Measurements from ENCODE around the gene CRISPLD2.

The CRISPLD2 gene

DNA sequence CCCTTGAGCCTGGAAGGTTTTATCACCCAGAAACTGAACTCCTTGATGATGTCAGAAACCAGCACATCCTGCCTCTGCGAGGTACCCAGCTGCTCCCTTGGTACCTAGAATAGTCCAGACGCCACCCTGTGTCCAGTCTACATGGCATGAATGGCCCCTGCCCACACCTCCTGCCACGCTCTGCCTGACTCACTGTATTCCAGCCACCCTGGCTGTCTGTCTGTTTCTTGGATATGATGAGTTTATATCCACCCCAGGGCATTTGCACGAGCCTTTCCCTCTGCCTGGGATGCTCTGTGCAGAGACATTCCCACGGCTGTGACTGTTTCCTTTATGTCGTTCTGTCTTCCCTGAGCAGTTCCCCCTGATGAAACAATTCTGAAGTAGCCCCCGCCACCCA lies 68.7 kb downstream of the CRISPLD2 start:
- DNase-seq = no peak

DNA sequence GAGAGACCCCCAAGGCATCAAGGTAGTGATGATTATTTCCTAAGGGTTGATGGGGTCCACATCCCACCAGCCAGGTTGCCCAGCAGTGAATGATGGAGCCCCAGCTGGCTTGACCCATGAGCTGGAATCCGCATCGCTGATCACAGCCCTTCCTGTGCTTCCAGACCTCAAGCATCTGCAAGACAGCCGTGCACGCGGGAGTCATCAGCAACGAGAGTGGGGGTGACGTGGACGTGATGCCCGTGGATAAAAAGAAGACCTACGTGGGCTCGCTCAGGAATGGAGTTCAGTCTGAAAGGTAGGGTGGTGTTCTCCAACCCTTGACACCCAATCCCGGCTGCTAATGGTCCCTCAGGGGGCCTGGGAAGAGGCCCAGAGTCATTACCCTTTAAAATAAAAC lies 69.3 kb downstream of the CRISPLD2 start:
- no peak for DNase-seq

DNA sequence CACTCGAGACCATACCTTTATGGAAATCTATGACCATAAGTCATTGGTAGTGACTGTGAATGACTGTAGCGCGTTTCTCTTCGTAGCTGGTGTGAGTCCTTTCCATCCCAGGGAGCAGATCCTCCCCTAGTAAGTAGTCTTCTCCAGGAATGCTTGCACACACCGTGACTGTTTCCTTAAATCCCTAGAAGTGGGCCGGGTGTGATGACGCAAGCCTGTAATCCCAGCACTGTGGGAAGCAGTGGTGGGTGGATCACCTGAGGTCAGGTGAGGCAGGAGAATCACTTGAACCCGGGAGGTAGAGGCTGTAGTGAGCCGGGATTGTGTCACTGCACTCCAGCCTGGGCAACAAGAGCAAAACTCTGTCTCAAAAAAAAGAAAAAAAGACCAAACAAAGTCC lies 70.6 kb downstream of the CRISPLD2 start:
- DNase-seq = no peak

DNA sequence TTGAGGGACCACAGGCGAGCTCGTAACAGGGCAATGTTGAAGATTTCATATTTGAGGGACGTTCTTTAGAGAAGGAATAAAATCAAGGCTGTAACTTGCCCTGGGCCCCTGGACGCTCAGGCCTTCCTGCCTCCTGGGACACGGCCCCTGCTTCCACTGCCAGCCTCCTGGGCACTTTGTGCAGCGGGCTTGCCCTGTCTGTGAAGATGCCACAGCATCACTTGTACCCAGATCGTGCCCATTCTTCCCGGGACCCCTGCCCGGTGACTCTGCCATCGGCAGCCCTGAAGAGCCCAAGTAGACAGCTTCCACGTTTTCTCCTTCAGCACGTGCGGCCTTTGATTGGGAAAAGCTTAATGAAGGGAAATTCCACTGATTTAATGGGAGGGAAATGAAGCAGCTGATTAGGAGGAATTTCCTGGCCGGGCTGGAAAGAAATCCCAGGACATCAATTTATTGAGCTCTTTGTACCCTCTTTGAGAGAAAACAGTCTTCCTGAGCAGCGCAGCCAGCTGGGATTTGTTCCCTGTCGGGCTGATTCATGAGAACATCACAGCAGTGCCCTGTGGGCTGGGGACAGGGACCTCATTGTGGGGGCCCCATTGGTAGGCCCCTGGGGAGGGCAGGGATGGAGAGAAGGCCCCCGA lies 71.5 kb downstream of the CRISPLD2 start:
- DNase-seq = no peak

DNA sequence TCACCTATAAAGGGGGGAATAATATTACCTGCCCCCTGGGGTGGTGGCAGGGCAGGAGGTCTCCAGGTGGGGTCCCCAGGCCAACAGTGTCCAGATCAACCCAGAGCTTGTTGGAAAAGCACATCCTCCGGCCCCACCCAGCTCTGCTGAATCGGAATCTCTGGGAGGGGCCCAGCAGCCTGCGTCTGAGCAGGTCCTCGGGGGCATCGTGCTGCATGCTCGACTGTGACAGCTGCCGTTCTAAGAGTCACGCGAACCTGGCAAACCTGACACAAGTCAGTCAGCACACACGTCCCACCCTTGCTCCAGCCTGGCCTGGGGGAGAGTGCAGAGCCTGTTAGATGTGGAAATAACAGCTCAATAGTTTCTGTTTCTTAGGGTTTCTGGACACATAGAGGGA lies 72.3 kb downstream of the CRISPLD2 start:
- DNase-seq = no peak

DNA sequence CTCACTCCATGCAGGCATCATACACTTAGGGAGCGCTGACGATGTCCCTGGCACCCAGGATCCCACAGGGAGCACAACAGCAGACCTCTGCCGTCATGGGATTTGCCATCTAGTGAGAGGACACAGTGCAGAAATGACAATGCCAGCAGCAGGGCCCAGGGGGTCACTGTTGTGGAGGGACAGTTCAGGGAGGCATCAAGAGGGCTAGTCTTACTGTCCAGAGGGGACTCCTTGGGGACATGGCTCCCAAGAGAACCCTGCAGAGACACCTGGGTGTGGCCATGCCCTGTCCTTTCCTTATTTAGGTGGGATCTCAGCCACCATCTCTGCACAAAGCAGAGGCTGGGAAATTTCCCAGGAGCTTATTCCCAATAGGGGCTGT lies 73.7 kb downstream of the CRISPLD2 start:
- no peak for DNase-seq

DNA sequence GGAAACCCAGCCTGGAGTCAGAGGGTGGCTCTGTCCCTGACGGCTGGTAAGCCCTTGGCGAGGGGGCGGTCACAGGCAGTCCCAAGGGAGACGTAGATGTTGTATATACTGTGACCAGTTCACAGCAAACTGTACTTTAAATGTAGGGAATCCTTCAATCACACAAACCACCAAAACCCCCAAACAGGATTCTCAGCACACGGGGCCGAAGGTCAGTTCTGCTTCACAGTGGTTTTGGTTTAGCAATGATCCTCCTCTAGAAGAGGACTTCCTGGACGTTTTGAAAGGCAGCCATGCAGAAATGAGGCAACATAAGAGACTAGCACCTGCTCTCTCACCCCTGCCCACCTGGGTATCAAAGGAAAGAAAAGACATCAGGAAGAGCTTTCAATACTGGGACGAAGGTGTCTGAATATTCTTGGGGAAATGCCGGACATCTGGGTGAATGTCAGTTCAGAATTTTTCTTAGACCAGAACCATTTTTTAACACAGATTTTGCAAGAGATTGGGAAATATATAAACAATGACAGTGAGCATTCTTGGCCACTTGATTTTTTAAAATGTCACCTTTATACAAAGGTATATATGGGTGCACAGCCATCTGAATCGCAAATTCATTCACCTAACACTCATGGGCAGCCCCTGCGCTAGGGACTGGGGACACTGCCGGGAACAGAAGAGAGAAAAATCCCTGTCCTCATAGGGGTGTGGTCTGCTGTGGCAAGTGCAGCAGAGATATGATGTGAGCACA lies 74.2 kb downstream of the CRISPLD2 start:
- peak; percentile 71 to 74 (median 74) for DNase-seq

DNA sequence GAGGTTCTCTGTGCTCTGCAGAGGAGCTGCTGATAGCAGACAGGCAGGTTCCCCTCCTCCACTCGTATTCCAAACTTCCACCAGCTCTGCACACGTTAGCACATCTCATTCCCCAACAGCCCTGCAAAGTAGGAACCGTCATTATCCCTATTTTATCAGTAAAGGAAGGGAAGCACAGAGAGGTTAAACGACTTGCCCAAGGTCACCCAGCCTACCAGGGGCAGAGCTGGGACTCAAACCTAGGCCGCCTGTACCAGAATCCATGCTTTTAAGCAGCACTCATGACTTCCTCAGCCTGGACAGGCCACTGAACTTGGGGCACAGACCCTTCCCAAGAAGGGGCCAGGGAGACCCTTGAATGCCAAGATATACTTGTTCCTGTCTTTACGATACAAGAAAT lies 75.2 kb downstream of the CRISPLD2 start:
- no peak for DNase-seq

DNA sequence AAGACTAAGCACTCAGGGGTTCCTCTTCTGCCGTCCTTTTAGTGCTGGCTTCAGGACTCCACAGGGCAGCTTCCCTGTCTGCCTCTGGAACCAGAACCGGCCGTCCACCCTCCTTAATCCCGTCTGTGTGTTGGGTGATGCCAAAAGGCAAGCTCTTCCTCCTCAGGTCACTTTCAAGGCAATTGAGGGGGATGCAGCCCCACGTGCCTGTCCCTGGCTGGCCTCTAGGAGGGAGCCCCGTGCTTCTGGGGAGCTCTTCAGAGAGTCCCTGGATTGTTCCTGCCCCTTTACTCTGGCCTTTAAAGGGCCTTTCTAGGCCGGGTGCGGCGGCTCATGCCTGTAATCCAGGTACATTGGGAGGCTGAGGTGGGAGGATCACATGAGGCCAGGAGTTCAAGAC lies 77.1 kb downstream of the CRISPLD2 start:
- DNase-seq = no peak

DNA sequence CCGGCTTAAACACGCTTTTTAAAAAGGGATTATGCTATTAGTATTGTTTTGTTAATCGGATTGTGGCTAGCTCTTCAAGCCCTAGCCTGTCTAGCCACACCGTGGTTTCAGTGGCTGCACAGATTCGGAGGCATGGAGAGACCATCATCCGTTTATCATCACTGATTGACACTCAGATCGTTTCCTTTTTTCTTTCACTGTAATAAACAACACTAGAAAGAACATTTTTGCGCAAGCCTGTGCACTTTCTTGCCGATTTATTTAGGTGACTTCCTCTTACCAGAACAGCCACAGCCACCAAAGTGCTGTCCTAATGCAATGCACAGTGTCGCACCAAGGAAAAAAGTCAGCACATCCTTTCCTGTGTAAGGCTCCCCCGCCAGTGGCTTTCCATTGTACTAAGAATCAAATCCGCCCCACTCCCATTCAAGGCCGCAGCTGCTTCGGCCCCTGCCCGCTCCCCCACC lies 78.2 kb downstream of the CRISPLD2 start:
- peak; percentile 89 to 98 (median 97) for DNase-seq

DNA sequence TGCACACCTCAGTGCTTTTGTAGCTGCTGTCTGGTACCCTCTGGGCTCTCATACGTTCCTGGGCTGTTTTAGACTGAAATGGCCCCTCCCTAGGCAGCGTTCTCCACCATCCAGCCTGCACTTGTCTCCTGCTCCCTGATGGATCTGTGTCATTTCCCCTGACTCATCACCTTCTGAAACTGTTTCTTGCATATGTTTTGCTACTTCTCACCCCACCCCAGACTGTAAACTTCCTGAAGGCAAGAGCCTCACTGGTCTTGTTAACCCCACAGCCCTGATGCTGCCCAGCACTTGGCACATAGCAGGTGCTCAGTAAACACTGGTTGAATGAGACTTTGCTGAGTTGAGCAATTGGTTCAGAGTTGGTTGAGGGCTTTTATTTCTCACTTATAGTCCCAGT lies 78.7 kb downstream of the CRISPLD2 start:
- DNase-seq = peak; percentile 76 to 85 (median 83)

DNA sequence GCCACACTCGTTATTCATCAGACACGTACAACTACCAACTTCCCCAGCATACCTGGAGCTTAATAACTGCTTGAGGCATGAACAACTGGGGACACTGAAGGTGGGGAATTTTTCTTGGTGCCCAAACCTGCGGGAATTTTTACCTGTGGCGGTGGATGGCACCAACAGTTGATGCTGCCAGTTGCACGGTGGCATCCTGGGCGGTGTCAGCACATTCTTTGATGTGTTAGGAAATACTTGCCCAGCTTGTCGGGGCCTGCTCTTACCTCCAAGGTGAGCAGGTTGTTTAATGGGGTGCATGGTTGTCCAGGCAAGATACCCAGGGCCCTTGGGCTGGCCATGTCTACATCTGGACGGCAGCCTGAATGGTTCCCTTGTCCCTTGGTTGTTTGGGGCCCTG lies 79.6 kb downstream of the CRISPLD2 start:
- DNase-seq = no peak

DNA sequence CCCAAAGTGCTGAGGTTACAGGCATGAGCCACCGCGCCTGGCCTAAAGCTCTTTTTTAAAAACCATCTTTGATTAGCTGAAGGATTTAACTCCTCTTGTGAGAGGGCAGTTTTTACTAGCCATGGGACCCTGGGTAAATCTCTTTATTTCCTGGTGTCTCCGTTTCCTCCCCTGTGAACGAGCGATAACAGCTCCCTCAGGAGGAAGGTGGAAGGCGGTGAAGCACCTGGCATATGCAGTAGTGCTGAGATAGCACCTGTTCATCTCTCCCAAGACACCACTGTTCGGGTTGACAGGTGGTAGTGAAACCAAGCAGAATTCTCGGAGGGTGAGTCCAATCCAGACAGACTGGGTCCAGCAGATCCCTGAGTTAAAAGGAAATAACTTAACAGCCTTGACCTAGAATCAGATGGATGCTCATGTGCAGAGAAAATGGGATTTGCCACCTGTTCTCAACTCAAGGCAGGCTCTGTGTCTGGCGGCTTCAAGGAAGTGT lies 86.2 kb downstream of the CRISPLD2 start:
- DNase-seq = no peak

DNA sequence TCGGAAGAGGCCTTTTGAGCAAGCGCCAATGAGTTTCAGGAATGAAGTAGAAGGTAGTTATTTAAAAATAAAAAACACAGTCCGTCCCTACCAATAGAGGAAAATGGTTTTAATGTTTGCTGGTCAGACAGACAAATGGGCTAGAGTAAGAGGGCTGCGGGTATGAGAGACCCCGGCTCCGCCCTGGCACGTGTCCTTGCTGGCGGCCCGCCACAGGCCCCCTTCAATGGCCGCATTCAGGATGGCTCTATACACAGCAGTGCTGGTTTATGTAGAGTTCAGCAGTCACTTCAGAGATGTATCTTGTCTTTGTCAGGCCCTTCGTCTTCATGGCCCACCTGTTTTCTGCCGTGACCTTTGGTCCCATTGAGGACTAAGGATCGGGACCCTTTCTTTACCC lies 87.3 kb downstream of the CRISPLD2 start:
- no peak for DNase-seq

DNA sequence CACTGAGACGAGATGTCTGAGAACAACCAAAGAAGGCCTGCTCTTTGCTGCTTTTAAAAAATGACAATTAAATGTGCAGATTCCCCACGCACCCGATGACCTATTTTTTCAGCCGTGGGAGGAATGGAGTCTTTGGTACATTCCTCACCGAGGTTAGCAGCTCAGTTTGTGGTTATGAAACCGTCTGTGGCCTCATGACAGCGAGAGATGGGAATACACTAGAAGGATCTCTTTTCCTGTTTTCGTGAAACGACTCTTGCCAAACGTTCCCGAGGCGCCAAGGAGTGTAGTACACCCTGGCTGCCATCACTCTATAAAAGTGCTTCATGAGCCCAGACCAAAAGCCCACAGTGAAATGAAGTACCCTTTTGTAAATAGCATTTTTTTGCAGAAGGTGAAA lies 87.8 kb downstream of the CRISPLD2 start:
- peak; percentile 91 to 96 (median 94) for DNase-seq

DNA sequence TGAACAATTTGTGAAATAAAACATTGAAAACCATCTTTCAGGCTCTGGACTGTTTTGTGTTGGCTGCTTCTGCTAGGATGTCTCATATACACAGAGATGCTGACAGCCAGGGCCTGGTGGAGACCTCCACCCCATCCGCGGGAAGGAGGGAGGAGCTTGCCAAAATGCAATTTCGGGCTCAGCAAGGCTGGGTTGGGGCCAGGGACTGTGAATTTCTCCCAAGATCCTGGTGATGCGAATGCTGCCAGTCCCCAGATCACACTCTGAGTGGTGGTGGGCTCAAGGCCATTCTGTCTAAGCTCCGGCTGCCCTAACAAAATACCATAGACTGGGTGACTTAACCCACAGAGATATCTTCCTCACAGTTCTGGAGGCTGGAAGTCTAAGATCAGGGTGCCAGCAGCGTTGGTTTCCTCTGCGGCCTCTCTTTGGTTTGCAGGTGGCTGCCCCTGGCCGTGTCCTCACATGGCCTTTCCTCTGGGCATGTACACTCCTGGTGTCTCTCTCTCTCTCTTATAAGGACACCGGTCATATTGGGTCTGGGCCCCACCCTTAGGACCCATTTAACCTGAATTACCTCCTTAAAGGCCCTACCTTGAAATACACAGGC lies 89.8 kb downstream of the CRISPLD2 start:
- DNase-seq = no peak

DNA sequence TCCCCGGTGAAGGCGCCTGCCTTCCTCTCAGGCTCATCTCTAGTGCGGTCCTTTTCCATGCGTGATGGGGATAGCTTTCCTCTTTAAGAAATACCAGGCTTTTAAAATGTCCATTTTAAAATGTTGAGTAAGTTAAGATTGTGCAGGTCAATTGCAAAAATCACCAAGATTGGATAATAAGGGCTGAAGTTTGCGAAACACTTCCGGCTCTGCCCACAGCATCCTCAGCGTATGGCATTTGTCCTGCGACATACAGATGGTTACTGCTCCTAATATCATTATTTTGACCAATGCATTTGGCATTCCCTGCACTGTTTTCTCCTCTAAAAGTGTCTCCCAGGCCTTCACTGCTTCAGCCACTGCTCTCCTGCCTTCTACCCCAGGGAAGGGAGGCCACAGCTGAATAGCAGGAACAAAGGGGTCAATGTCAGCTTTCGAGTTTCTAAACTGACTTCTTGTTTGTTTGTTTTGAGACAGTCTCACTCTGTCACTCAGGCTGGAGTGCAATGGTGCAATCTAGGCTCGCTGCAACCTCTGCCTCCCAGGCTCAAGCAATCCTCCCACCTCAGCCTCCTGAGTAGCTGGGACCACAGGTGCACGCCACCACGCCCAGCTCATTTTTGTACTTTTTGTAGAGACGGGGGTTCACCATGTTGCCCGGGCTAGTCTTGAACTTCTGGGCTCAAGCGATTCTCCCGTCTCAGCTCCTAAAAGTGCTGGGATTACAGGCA lies 91.9 kb downstream of the CRISPLD2 start:
- DNase-seq = peak; percentile 78 to 91 (median 90)

DNA sequence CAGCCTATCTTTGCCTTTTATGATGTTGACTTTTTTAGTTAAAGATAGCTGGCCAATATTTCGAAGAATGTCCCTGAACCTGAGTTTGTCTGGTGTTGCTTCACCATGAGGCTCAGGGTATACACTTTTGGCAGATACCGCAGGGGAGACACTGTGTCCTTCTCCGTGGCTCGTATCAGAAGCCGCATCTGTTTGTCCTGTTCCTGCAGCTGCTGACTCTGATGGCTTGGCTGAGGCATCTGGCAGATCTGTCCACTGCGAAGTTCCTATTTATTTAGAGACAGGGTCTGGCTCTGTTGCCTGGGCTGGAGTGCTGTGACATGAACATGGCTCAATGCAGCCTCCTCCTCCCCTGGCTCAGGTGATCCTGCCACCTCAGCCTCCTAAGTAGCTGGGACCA lies 93.5 kb downstream of the CRISPLD2 start:
- DNase-seq = no peak

DNA sequence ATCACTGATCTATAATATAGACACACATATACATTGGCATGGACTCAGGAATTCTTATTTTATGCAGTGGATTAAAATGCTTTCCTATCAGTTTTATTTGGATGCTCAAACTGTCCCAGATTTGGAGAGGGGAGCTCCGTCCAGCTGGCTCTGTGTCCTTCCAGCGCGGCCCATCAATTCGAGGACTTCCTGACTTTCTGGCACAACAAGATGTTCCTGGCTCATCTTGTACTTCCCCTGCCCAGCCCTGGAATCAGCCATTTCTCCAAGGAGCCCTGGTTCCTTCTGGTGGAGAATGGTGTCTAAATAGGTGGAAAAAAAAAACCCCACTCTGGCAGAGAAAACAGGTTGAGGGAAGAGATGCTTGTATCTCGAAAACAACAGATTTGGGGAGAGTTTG lies 94.5 kb downstream of the CRISPLD2 start:
- DNase-seq = no peak

DNA sequence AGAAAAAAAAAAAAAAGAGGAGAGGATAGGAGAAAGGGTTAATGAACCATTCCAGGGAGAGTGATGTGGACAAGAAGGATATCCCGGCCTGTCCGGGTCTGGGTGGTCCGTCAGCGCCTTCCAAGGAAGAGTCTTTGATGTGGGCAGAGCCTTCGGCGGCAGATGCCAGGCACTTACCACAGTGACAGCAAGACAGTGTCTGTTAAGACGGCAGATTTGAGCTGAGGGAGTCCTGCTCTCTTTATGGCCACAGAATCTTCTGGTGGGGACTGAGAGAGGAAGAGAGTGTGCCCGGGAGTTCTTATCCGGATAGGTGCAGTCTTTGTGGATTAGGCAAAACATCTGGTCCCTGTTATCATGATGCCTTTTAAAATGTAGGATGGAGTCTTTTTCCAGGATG lies 96.4 kb downstream of the CRISPLD2 start:
- no peak for DNase-seq

DNA sequence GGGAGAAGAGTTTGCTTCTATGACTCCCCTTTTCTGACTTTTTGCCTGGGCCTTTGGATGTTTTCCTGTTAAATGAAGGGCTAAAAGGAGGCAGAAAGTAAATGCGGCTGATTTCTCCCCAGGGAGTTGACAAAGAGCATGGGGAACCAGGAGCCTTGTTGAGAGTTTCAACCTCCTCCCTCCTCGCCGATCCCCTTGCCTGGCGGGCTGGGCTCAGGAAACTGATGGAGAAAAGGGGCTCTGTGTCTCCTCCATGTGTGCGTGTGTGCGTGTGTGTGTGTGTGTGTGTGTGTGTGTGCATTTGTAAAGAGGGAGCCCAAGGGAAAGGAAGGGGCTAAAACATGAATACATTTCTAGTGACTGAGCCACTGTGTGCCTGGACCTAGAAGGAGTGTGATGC lies 97.1 kb downstream of the CRISPLD2 start:
- DNase-seq = no peak

DNA sequence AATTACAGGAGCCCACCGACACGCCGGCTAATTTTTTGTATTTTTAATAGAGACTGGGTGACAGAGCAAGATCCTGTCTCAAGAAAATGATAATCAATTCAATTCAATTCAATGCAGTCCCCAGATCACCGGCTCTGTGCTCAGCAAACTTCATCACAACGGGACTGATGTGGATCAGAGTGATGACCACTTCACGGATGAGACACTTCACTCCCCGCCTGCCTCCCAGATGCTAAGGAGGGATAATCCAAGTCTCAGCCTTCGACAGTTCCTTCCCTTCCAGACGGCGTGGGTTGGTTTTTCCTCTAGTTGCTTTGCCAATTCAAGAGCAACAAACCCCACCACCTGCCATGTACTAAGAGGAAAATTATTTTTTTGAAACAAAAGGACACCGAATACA lies 97.7 kb downstream of the CRISPLD2 start:
- no peak for DNase-seq
